DMS79 (cell line): ENCODE data around the gene EPB41L1.

Source experiments
- DNase-seq: peaks from one replicate; lab custom pipeline; 2025; lab: John Stamatoyannopoulos, UW

The EPB41L1 gene

DNA sequence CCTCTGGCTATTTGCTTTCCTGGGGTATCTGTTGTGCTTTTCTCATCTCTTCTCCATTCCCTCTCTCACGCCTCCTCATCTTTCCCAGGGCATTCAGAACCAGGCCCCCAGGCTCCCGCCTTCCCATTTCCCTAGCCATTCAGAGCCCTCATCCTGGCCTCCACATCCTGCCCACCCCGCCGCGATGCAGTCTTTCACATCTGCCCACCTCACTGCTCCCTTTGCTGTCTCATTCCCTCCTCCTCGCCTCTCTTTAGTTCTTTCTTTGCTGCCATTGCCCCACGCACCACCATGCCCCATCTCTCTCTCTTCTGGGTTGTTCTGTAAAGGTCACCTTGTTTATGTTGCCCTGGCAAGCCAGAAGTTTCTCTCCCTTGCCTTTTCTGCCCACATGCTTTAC is 71.1 kb downstream of the EPB41L1 start:
- DNase-seq = no peak

- no peak for DNase-seq
These were observed 74.2 kb downstream of the EPB41L1 start for GRCh38 chr20:36228770-36229169.

DNA sequence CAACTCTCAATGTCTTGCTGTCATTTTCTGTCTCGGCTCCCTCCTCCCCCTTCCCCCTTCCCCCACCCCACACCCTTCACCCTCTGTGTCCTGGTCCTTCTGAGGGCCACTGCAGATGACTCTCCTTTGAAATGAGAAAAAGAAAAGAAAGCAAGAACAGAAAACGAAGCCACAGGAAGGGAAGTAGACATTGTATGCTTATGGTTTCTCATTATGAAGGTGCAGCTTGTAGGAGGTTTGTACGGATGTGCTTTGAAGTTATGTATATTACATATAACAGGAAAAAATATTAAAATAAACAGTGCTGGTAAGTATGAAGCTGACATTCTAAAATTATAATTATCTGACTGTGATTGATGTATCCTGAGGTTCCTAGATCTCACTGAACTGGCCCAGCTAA is 75.5 kb downstream of the EPB41L1 start:
- DNase-seq = no peak

GRCh38 chr20:36231331-36231730 is 76.8 kb downstream of the EPB41L1 start:
- no peak for DNase-seq

DNA sequence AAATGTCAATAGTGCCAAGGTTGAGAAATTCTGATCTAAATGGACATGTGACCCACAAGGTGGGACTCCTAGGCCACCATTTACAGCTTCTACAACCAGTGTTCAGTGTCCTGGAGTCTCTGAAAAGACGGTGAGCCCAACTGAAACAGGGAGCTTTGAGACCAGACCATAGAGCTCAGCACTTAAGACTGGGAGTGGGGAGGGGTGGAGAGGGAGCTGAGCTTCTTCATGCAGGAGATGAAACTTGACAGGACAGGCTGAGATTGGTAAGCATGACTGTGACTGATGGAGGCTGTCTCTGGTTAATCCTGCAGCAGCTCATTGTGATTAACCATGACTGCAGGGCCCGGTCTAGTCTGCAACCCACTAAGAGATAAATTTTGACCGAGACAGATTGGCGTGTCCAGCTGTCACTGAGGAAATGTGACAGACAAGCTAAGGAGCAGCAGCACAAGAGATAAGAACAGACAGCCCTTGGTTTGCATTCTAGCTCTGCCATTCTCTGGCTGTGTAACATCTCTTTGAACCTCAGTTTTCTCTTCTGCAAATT is 80.3 kb downstream of the EPB41L1 start:
- DNase-seq = no peak

GRCh38 chr20:36235892-36236785 is 81.6 kb downstream of the EPB41L1 start, which contains the start of gene AAR2:
AAR2 (plus strand) TSS chr20:36236478; CDS start chr20:36239869, 3,391 bp downstream.
- DNase-seq = peak; percentile 27

- DNase-seq = no peak
These were observed 82.2 kb downstream of the EPB41L1 start for GRCh38 chr20:36236786-36237121.

- no peak for DNase-seq
These were observed 82.9 kb downstream of the EPB41L1 start for GRCh38 chr20:36237477-36237876.

DNA sequence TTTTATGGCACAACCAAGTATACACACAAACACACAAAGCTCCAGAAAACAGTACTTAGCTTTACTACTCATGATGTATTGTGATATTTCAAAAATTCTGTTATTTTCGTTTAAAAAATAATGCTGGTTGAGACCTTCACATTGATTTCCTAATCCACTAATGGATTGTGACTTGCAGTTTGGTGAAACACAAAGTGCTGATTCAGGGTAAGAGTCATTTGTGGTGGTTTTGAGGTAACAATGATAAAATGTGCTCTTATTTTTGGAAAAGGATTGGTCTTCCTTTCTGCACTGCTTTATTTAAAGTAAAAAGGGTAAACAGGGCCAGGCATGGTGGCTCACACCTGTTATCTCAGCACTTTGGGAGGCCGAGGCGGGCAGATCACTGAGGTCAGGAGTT is 83.6 kb downstream of the EPB41L1 start:
- no peak for DNase-seq

DNA sequence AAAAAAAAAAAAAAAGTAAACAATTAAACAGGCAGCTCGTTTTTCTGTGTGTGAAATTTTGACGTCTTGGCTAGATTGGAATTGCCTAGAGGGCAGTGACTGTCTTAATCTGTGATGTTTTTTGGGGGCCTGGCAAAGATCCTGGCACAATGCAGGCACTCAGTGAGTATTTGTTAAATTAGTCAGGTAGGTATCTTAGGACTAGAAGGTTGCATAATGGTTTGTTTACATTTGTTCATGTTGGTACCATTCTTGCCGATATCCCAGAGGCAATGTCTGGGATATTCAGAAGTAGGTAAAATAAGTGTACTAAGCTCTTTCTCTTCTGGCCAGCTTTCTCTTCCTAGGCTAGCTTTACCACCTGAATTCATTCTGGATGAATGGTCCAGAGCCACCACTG is 84.2 kb downstream of the EPB41L1 start:
- no peak for DNase-seq

- no peak for DNase-seq
These were observed 85.5 kb downstream of the EPB41L1 start for GRCh38 chr20:36240076-36240475.

DNA sequence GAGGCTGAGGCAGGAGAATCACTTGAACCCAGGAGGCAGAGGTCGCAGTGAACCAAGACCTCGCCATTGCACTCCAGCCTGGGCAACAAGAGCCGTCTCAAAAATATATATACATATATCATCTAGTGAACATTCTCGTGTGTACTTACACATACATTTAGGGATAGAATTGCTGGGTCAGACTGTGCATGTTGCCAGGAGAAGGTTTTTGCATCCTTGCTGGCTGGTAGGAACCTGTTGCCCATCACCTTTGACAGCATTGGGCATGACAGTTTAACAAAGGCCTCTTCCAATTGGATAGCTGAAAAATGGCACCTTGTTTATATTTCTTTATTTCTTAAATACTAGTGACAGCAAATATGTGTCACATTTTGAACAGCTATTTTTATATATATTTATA is 87.1 kb downstream of the EPB41L1 start:
- DNase-seq = no peak

DNA sequence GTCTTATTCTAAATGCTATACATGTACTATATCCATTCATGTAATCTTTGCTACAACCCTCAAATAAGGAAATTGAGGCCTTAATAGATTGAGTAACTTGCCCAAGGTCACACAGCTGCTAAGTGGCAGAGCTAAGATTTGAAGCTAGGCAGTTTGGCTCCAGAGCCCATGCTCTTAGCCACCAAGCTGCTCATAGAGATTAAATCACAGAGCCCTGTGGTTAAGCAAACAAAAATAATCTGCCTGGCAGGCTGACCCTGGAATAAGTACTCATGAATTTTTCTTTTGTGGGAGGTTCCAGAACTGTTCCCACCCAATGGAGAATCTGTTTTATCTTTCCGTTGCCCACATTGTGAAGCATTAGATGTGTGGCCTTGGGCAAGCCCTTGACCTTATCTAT is 89.2 kb downstream of the EPB41L1 start:
- DNase-seq = no peak

GRCh38 chr20:36246401-36246800 is 91.9 kb downstream of the EPB41L1 start:
- no peak for DNase-seq

- no peak for DNase-seq
These were observed 94.3 kb downstream of the EPB41L1 start for GRCh38 chr20:36248836-36249235.

DNA sequence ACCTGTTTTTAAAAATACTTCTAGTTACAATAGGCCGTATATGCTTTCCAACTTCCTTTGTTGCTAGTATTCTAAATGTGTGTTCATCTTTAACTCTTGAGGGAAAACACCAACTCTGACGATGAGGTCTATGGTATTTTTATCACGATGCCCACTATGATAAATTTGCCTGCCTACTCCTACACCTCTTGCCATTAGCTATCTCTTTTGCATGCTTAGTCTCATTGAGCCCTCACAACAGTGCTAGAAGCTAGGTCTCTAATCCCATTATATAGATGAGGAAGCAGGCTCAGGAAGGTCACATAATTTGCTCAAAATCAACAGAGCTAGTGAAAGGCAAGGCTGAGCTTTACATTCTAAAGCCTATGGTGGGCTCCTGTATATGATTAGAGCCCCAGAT is 94.9 kb downstream of the EPB41L1 start:
- DNase-seq = no peak

- no peak for DNase-seq
These were observed 96.9 kb downstream of the EPB41L1 start for GRCh38 chr20:36251426-36251825.

- DNase-seq = no peak
These were observed 98.0 kb downstream of the EPB41L1 start for GRCh38 chr20:36252511-36252910.

DNA sequence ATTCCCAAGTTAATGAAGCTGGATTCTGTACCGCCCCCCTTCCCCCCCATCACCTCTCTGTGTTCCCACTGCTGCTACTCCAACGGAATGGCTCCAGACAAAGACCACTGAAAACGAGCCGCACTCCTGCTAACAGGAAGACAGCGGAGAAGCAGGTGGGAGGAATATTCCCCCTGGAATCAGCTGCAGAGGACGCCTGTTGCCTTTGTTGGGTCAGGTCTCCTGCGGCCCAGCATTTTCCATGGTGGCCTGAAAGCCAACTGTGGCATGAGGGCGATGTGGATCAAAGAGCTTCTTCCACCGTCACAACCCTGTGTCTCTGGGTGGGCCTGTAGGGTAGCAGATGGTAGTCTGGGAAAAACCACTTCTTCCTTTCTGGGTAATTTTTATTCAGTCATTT is 98.5 kb downstream of the EPB41L1 start:
- DNase-seq = no peak

- DNase-seq = no peak
These were observed 99.5 kb downstream of the EPB41L1 start for GRCh38 chr20:36254076-36254475.

- DNase-seq = no peak
These were observed 100.9 kb downstream of the EPB41L1 start for GRCh38 chr20:36255445-36255844.

DNA sequence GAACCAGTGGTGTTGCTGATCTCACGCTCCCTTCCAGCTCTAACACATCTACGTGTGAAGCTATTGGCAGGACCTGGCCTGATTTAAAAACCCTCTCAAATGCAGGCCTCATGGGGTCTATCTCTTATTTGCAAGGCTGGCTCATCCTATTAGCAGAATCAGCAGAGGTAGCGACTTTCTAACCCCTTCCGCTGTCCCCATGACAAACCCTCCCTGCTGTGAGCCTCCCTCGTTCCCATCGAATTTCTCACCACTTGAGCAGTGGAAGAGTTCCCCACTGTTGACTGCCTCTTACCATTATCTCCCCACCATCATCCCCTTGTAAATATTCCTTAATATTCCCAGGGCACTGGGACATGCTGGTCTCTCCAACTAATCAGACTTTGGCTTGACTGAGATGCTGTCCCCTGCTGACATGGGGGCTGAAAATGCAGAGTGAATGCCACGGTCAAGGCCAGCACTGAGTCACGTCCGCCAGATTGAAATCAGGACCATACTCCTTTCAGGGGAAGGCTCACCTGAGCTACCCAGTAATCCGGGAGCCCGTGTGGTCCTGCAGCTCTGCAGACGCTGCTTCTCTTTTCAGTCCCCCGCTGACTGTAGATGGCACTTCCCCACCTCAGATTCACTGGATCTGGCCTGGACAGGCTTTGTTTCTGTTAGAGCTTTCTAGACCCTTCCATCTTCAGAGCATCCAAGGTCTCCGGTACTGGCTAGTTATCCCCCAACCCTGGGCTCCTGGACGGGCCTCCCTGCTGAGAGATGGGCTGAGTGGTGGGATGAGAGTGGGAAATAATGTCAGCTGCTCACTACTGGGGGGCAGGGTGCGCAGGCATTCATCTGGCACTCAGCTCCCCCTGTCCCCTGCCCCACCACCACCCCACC is 104.9 kb downstream of the EPB41L1 start:
- DNase-seq = no peak

DNA sequence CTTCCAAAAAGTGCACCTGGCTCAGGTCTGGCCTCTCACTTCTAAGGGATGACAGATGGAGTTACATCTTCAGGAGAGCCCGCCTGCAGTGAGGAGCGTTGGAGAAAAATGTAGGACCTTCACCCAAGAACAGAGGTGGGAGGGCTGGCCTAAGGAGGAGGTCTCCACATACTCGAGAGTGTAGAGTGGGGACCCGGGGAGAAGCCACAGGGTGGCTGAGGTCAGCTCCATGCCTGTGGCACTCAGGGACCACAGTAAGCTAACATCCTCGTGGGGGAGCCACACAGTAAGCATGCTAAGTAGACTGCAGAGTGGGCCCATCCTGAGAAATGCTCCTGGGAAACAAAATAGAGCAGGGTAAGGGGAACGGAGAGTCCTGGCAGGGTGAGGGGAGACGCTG is 105.8 kb downstream of the EPB41L1 start:
- no peak for DNase-seq
